Mesenchymal stem cell (in vitro differentiated cells and primary cell): ENCODE data around the gene HUNK.

Experiments
- DNase-seq: peaks from one replicate; pipeline ENCODE4 v3.0.0-alpha.2; 2013
- H2AFZ ChIP-seq: one replicate; pipeline ENCODE4 v1.6.1; 2013; ENCODE audit warnings: low read depth, mild to moderate bottlenecking, control low read depth, inconsistent platforms, low read length, moderate library complexity
- H2AK5ac ChIP-seq: 2 replicates; pipeline ENCODE4 v1.6.1; 2013; ENCODE audit warnings: low read length, moderate library complexity, mild to moderate bottlenecking, inconsistent platforms; ENCODE audit not compliant: severe bottlenecking
- H2BK120ac ChIP-seq: one replicate; pipeline ENCODE4 v1.6.1; 2013; ENCODE audit warnings: low read depth, mild to moderate bottlenecking, inconsistent platforms, low read length, moderate library complexity
- H2BK12ac ChIP-seq, 2 experiments: one replicate each; pipeline ENCODE4 v1.6.1; 2013; ENCODE audit warnings: inconsistent platforms in 2 of 2, low read length in 2 of 2, mild to moderate bottlenecking in 2 of 2, moderate library complexity in 2 of 2, control low read depth in 1 of 2
- H2BK15ac ChIP-seq: one replicate; pipeline ENCODE4 v1.6.1; 2013; ENCODE audit warnings: mild to moderate bottlenecking, low read depth, inconsistent platforms; ENCODE audit not compliant: poor library complexity, severe bottlenecking
- H2BK5ac ChIP-seq: 2 replicates; pipeline ENCODE4 v1.6.1; 2013; ENCODE audit warnings: low read depth, mild to moderate bottlenecking, low read length, control low read depth, inconsistent platforms; ENCODE audit not compliant: poor library complexity, severe bottlenecking
- H3K14ac ChIP-seq, 2 experiments: one replicate each; pipeline ENCODE4 v1.6.1; 2013; ENCODE audit warnings: inconsistent platforms in 2 of 2, low read length in 2 of 2, control low read depth in 1 of 2, mild to moderate bottlenecking in 1 of 2, moderate library complexity in 1 of 2
- H3K18ac ChIP-seq, 2 experiments: one replicate each; pipeline ENCODE4 v1.6.1; 2013; ENCODE audit warnings: inconsistent platforms in 2 of 2, low read length in 2 of 2, control low read depth in 1 of 2, low read depth in 1 of 2, mild to moderate bottlenecking in 1 of 2
- H3K23ac ChIP-seq, 2 experiments: one replicate each; pipeline ENCODE4 v1.6.1; 2013; ENCODE audit warnings: inconsistent platforms in 2 of 2, low read length in 2 of 2, mild to moderate bottlenecking in 2 of 2, moderate library complexity in 2 of 2, control low read depth in 1 of 2
- H3K27ac ChIP-seq: 2 replicates; pipeline ENCODE4 v1.5.1; 2013; ENCODE audit warnings: mild to moderate bottlenecking, moderate library complexity, low read length, control low read depth, inconsistent platforms; ENCODE audit not compliant: poor library complexity, severe bottlenecking
- H3K27me3 ChIP-seq, 2 experiments: 2 replicates each; pipeline versions ENCODE4 v1.6.1 to v1.7.0; 2013; ENCODE audit warnings: low read length in 2 of 2, mild to moderate bottlenecking in 2 of 2, moderate library complexity in 2 of 2, control low read depth in 1 of 2, inconsistent platforms in 1 of 2; ENCODE audit not compliant: control insufficient read depth in 1 of 2, insufficient read depth in 1 of 2
- H3K36me3 ChIP-seq, 2 experiments: 2 replicates each; pipeline versions ENCODE4 v1.6.1 to v1.7.0; 2013; ENCODE audit warnings: low read length in 2 of 2, control low read depth in 1 of 2, inconsistent platforms in 1 of 2, low read depth in 1 of 2, mild to moderate bottlenecking in 1 of 2; ENCODE audit not compliant: insufficient read depth in 2 of 2, control insufficient read depth in 1 of 2
- H3K4ac ChIP-seq, 2 experiments: one replicate each; pipeline ENCODE4 v1.6.1; 2013; ENCODE audit warnings: inconsistent platforms in 2 of 2, low read length in 2 of 2, mild to moderate bottlenecking in 2 of 2, moderate library complexity in 2 of 2, control low read depth in 1 of 2, low read depth in 1 of 2
- H3K4me1 ChIP-seq: 2 replicates; pipeline ENCODE4 v1.6.1; 2013; ENCODE audit warnings: low read depth, low read length, control low read depth; ENCODE audit not compliant: control insufficient read depth, insufficient read depth
- H3K4me2 ChIP-seq: 2 replicates; pipeline ENCODE4 v1.6.1; 2013; ENCODE audit warnings: low read length, mild to moderate bottlenecking, inconsistent platforms; ENCODE audit not compliant: poor library complexity, severe bottlenecking
- H3K4me3 ChIP-seq, 2 experiments: 2 replicates each; pipeline versions ENCODE4 v1.5.1 to v1.7.0; 2013; ENCODE audit warnings: low read length in 2 of 2, mild to moderate bottlenecking in 2 of 2, control low read depth in 1 of 2, low read depth in 1 of 2; ENCODE audit not compliant: insufficient read depth in 1 of 2
- H3K79me1 ChIP-seq: replicated peaks from 2 replicates; pipeline ENCODE4 v1.6.1; 2013; ENCODE audit warnings: mild to moderate bottlenecking, control low read depth, low read length, inconsistent platforms; ENCODE audit not compliant: poor library complexity, severe bottlenecking
- H3K9ac ChIP-seq: 2 replicates; pipeline ENCODE4 v1.7.0; 2013; ENCODE audit warnings: mild to moderate bottlenecking, low read length, moderate library complexity
- H3K9me3 ChIP-seq: 2 replicates; pipeline ENCODE4 v1.7.0; 2013; ENCODE audit warnings: mild to moderate bottlenecking, low read length; ENCODE audit not compliant: control insufficient read depth
- H4K8ac ChIP-seq: one replicate; pipeline ENCODE4 v1.6.1; 2013; ENCODE audit warnings: inconsistent platforms, mild to moderate bottlenecking, low read length, moderate library complexity
- H4K91ac ChIP-seq: one replicate; pipeline ENCODE4 v1.6.1; 2013; ENCODE audit warnings: mild to moderate bottlenecking, low read length, inconsistent platforms
- WGBS: methylation state at CpG from one replicate; pipeline ENCODE4 v1.1.7; 2013; ENCODE audit warnings: mixed read lengths; 5-methylcytosine and 5-hydroxymethylcytosine counted together

The HUNK gene

DNA sequence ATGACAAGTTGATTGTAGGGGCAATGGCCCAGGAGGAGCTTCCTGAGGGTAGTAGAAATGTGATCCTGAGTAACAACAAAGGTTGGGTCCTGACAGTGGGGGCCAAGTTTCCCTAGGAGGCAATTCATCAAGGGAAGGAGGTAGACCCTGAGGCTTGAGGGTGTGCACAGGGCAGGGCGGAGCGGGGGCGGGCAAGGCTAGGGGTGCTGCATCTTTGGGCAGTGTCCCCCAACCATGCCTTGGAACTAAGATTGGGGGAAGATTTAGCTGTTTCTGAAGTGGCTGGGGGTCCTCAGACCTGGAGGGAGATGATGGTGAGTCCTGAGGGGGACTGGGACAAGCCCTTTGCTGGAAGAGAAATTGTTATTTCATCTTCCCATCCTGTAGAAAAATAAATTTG lies 50.9 kb downstream of the HUNK start:
- no peak overlapping the region for H2BK15ac ChIP-seq
- no peak overlapping the region for H3K4me3 ChIP-seq
- no peaks in the 10 kb centered on the region for H3K4me1 ChIP-seq
- no peaks in the 10 kb centered on the region for H3K36me3 ChIP-seq
- H2AK5ac ChIP-seq = no peak overlapping the region
- no peak overlapping the region for H4K91ac ChIP-seq
- no peak overlapping the region for H2BK5ac ChIP-seq
- no peak overlapping the region for H2BK12ac ChIP-seq
- H3K27ac ChIP-seq = no peak overlapping the region
- no peak overlapping the region for H4K8ac ChIP-seq
- H2AFZ ChIP-seq = no peak overlapping the region
- no peak overlapping the region for H2BK120ac ChIP-seq
- H3K14ac ChIP-seq = no peak overlapping the region
- no peaks in the 10 kb centered on the region for H3K27me3 ChIP-seq
- H3K23ac ChIP-seq = no peak overlapping the region
- no peak overlapping the region for H3K4ac ChIP-seq
- no peak overlapping the region for H3K18ac ChIP-seq
- H3K79me1 ChIP-seq = no peaks in the 10 kb centered on the region
- 100% methylated on average over 3 of the region's 3 CpGs for WGBS
- no peak overlapping the region for H3K9ac ChIP-seq
- no peaks in the 10 kb centered on the region for H3K9me3 ChIP-seq
- no peak overlapping the region for H3K4me2 ChIP-seq
- DNase-seq = no peak

GRCh38 chr21:31924548-31924947 lies 51.7 kb downstream of the HUNK start:
- no peak overlapping the region for H4K91ac ChIP-seq
- H3K18ac ChIP-seq = no peak overlapping the region
- no peak overlapping the region for H2BK120ac ChIP-seq
- no peak overlapping the region for H2BK15ac ChIP-seq
- DNase-seq = no peak
- no peak overlapping the region for H3K9ac ChIP-seq
- H3K4me2 ChIP-seq = no peak overlapping the region
- no peak overlapping the region for H2AK5ac ChIP-seq
- H3K4me3 ChIP-seq = no peak overlapping the region
- WGBS = 92% methylated on average over 13 of the region's 13 CpGs
- H3K4me1 ChIP-seq = no peaks in the 10 kb centered on the region
- no peak overlapping the region for H2AFZ ChIP-seq
- no peak overlapping the region for H2BK12ac ChIP-seq
- H3K27me3 ChIP-seq = no peaks in the 10 kb centered on the region
- no peak overlapping the region for H3K14ac ChIP-seq
- H3K4ac ChIP-seq = no peak overlapping the region
- H3K79me1 ChIP-seq = no peaks in the 10 kb centered on the region
- H3K27ac ChIP-seq = no peak overlapping the region
- H2BK5ac ChIP-seq = no peak overlapping the region
- no peak overlapping the region for H3K23ac ChIP-seq
- H3K36me3 ChIP-seq = no peaks in the 10 kb centered on the region
- H3K9me3 ChIP-seq = no peaks in the 10 kb centered on the region
- no peak overlapping the region for H4K8ac ChIP-seq

DNA sequence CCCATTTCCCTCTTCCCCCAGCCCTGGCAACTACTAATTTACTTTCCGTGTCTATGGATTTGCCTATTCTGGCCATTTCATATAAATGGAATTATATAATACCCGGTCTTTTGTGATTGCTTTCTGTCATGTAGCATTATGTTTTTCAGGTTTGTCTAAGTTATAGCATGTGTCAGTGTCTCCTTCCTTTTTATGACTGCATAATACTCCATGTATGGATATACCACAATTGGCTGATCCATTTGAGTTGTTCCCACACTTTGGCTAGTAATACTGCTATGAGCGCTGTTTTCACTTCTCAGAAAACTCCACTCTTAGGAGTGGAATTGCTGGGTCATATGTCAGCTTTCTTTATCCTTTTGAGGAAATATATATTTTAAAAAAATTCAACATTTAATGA lies 53.7 kb downstream of the HUNK start:
- WGBS = no CpG with 5 or more reads among the region's 3 CpGs
- Histone ChIP-seq H2AK5ac (no peak overlapping the region), H4K8ac (no peak overlapping the region), H2BK120ac (no peak overlapping the region), H3K4me3 (no peak overlapping the region), H3K4ac (no peak overlapping the region), H3K23ac (no peak overlapping the region), H3K4me1 (no peaks in the 10 kb centered on the region), H2BK12ac (no peak overlapping the region), H3K36me3 (no peaks in the 10 kb centered on the region), H2AFZ (no peak overlapping the region), H2BK15ac (no peak overlapping the region), H4K91ac (no peak overlapping the region), H3K9ac (no peak overlapping the region), H3K18ac (no peak overlapping the region), H3K9me3 (no peaks in the 10 kb centered on the region), H3K27ac (no peak overlapping the region), H2BK5ac (no peak overlapping the region), H3K14ac (no peak overlapping the region), H3K27me3 (peaks cover 0 to 4% of the 10 kb centered on the region in 2 experiments), H3K4me2 (no peak overlapping the region), H3K79me1 (no peaks in the 10 kb centered on the region)
- DNase-seq = no peak

- H3K23ac ChIP-seq = no peak overlapping the region
- no peaks in the 10 kb centered on the region for H3K36me3 ChIP-seq
- peak overlapping the region in 1 of 2 experiments; percentile 39 for H3K4me3 ChIP-seq
- no peak overlapping the region for H2BK12ac ChIP-seq
- no peak overlapping the region for H3K18ac ChIP-seq
- no peak overlapping the region for H3K14ac ChIP-seq
- 63% methylated on average over 13 of the region's 13 CpGs for WGBS
- no peak overlapping the region for H4K8ac ChIP-seq
- no peak overlapping the region for H2AFZ ChIP-seq
- H4K91ac ChIP-seq = no peak overlapping the region
- H2BK120ac ChIP-seq = no peak overlapping the region
- no peak overlapping the region for H2BK5ac ChIP-seq
- H3K4me1 ChIP-seq = no peaks in the 10 kb centered on the region
- H3K9me3 ChIP-seq = no peaks in the 10 kb centered on the region
- DNase-seq = peak; percentile 6
- peak overlapping the region; percentile 60 for H3K9ac ChIP-seq
- no peak overlapping the region for H3K4ac ChIP-seq
- H3K27me3 ChIP-seq = peaks cover 0 to 4% of the 10 kb centered on the region in 2 experiments
- no peak overlapping the region for H2BK15ac ChIP-seq
- no peak overlapping the region for H2AK5ac ChIP-seq
- no peak overlapping the region for H3K4me2 ChIP-seq
- H3K79me1 ChIP-seq = no peaks in the 10 kb centered on the region
- H3K27ac ChIP-seq = no peak overlapping the region
Observed at GRCh38 chr21:31927689-31928353, 55.0 kb downstream of the HUNK start.
